H1 (cell line): ENCODE data around the gene BPIFB3. TPM values are rescaled to one million over a fixed set of nuclear protein-coding genes. Genes with fewer than 3 reads are reported as not detected.

Experiments
- CHD1 ChIP-seq: IDR thresholded peaks from 2 replicates; pipeline ENCODE4 v1.6.1; 2012; ENCODE audit warnings: low read depth, low read length, improper control_type of control experiment
- CTCF ChIP-seq, 3 experiments: IDR thresholded peaks; 1 replicate in 2 of 3; 2 replicates in 1 of 3; pipeline versions ENCODE4 v1.5.1 to v1.6.1; 2011; ENCODE audit warnings: low read length in 3 of 3, mild to moderate bottlenecking in 3 of 3, inconsistent platforms in 2 of 3, low read depth in 1 of 3, moderate library complexity in 1 of 3; ENCODE audit not compliant: insufficient read depth in 1 of 3; ENCODE audit errors: control extremely low read depth in 1 of 3
- EGR1 ChIP-seq: IDR thresholded peaks from 2 replicates; pipeline ENCODE4 v1.6.1; 2011; ENCODE audit warnings: low read depth, low read length, borderline replicate concordance
- FOSL1 ChIP-seq: IDR thresholded peaks from 2 replicates; pipeline ENCODE4 v1.6.1; 2011; ENCODE audit warnings: mild to moderate bottlenecking, low read depth, low read length, moderate library complexity; ENCODE audit not compliant: insufficient read depth
- KDM4A ChIP-seq: IDR thresholded peaks from one replicate; pipeline ENCODE4 v1.7.1; 2012; ENCODE audit warnings: low read depth, mild to moderate bottlenecking, moderate library complexity, low read length, inconsistent platforms; ENCODE audit not compliant: severe bottlenecking
- PHF8 ChIP-seq: fragments of 200-600 bp; sonication (generic); conservative IDR thresholded peaks from 2 replicates; pipeline ENCODE4 v1.7.1; 2012; ENCODE audit warnings: low read depth, mild to moderate bottlenecking, inconsistent platforms, low read length, moderate library complexity
- SP2 ChIP-seq: IDR thresholded peaks from 2 replicates; pipeline ENCODE4 v1.6.1; 2012; ENCODE audit warnings: mild to moderate bottlenecking, low read length, inconsistent platforms
- TAF1 ChIP-seq: IDR thresholded peaks from 2 replicates; pipeline ENCODE4 v1.6.1; 2011; ENCODE audit warnings: mild to moderate bottlenecking, low read depth, low read length
- TAF7 ChIP-seq: optimal IDR thresholded peaks from 2 replicates; pipeline ENCODE3; 2011; ENCODE audit warnings: low read depth, mild to moderate bottlenecking, inconsistent platforms, low read length, moderate library complexity, borderline replicate concordance
- polyA plus RNA-seq, 7 experiments: library from polyadenylated mRNA; depleted of rRNA in 3 of 7; stranded (reverse) in 5 of 7; unstranded in 2 of 7; fragments of >200 nt in 5 of 7; fragments of 200-250 nt in 2 of 7; gene quantifications; 1 replicate in 5 of 7; 2 replicates in 1 of 7; 4 replicates in 1 of 7; pipeline versions ENCODE4 v1.2.1 to v1.2.3, GENCODE V29; 2011 to 2013; ENCODE audit warnings: missing spikeins in 2 of 7, mixed read lengths in 2 of 7
- total RNA-seq: library from RNA; stranded (reverse); fragmentation: NEBNext Ultra II Directional; extraction: Animal tissue kit (Norgen Biotek cat#: 25700); gene quantifications from 2 replicates; pipeline ENCODE4 v1.2.1, GENCODE V29; 2021

BPIFB3 gene
- total and polyA plus RNA-seq, 2 of the 8 experiments (the other 6 are each of a cell fraction or from before 2014, with no cell fraction given), result not detected

- TF ChIP-seq TAF7 (no peak), CTCF (IDR thresholded peaks at IDR 0.05; ENCODE audit: control extremely low read depth in 1 of 3, insufficient read depth in 1 of 3, low read depth in 1 of 3, low read length in 3 of 3) (no peak), PHF8 (no peak), FOSL1 (no peak), KDM4A (no peak), TAF1 (no peak), EGR1 (no peak), CHD1 (no peak), SP2 (no peak)
- TF ChIP-seq, all 59 proteins: peak for 0
Measured at GRCh38 chr20:33059741-33060390, 6.2 kb downstream of the BPIFB3 start (continued).
